Right lobe of liver (tissue), 6 donors: ENCODE data around the gene PLEKHM2. TPM values are rescaled to one million over a fixed set of nuclear protein-coding genes. Genes with fewer than 3 reads are reported as not detected.

ENCODE experiments used
- ATAC-seq, 4 donors: fragments of 200-7000 bp; cut with Tn5 transposase; one replicate each; pipeline ENCODE4 v1.9.1; 2020; ENCODE audit warnings: mild to moderate bottlenecking in 4 of 4, moderate library complexity in 4 of 4
- DNase-seq, 3 donors: peaks; one replicate each; pipeline ENCODE4 v3.0.0-alpha.2; 2020
- H3K27ac ChIP-seq, 3 donors: fragments of 200-600 bp; one replicate each; pipeline ENCODE4 v1.8.0; 2022
- H3K27me3 ChIP-seq, 2 donors: fragments of 200-600 bp; one replicate each; pipeline ENCODE4 v1.8.0; 2022
- H3K36me3 ChIP-seq, 4 donors: fragments of 200-600 bp; sonication (generic) in 1 of 4; one replicate each; pipeline versions ENCODE4 v1.5.1 to v1.8.0; 2017 to 2022; ENCODE audit warnings: control low read depth in 1 of 4
- H3K4me1 ChIP-seq, 4 donors: fragments of 200-600 bp; sonication (generic) in 1 of 4; one replicate each; pipeline versions ENCODE4 v1.5.1 to v1.8.0; 2017 to 2022; ENCODE audit warnings: control low read depth in 1 of 4
- H3K4me3 ChIP-seq, 3 donors: fragments of 200-600 bp; one replicate each; pipeline ENCODE4 v1.8.0; 2022
- H3K9me3 ChIP-seq, 4 donors: fragments of 200-600 bp; sonication (generic) in 1 of 4; one replicate each; pipeline versions ENCODE4 v1.5.1 to v1.8.0; 2017 to 2022; ENCODE audit warnings: control low read depth in 1 of 4
- CTCF ChIP-seq, 4 donors: fragments of 200-600 bp in 3 of 4; fragments of 450-650 bp in 1 of 4; IDR thresholded peaks; one replicate each; pipeline versions ENCODE4 v1.5.1 to v1.8.0; 2016 to 2022; ENCODE audit warnings: antibody characterized with exemption in 4 of 4, mild to moderate bottlenecking in 2 of 4
- POLR2A ChIP-seq: fragments of 450-650 bp; IDR thresholded peaks from one replicate; pipeline ENCODE4 v1.6.1; 2017; ENCODE audit warnings: antibody characterized with exemption, mild to moderate bottlenecking
- WGBS: methylation state at CpG from one replicate; pipeline ENCODE4 v1.1.6; 2018; ENCODE audit warnings: low coverage, low lambda C conversion rate; ENCODE audit not compliant: insufficient coverage; ENCODE audit errors: missing lambda C conversion rate; 5-methylcytosine and 5-hydroxymethylcytosine counted together
- intact Hi-C, 2 donors: fragments of 100-400 bp; cut with DNase I; formaldehyde crosslinking; loops; one replicate each; pipeline versions ENCODE4 v1.11.2 to v1.14.1; 2022
- small RNA-seq, 2 experiments: library from RNA; depleted of rRNA; stranded (forward); fragments of <200 nt; gene quantifications; one replicate each; pipeline ENCODE3, GENCODE V24; 2016
- total RNA-seq, 6 experiments: library from RNA; depleted of rRNA in 2 of 6; stranded (reverse); fragments of >200 nt in 2 of 6; fragmentation: NEBNext Ultra II Directional in 3 of 6; extraction: Animal tissue kit (Norgen Biotek cat#: 25700) in 3 of 6; gene quantifications; one replicate each; pipeline versions ENCODE4 v1.1.0 to v1.2.4, GENCODE V29; 2016 to 2023
- donor health status: DM: no; HTN: yes; CAD: no.
- donor health status: DM: no; HTN: no; CAD: no.
- donor health status: DM: no; HTN: no; CAD: no.
- donor health status: DM: no; HTN: yes; CAD: no.
- donor health status: DM: no; HTN: yes; CAD: no.

PLEKHM2 gene
- total RNA-seq, 6 experiments from 2014 or later, result 15.6 to 27.9 (median 20.2) TPM

DNA sequence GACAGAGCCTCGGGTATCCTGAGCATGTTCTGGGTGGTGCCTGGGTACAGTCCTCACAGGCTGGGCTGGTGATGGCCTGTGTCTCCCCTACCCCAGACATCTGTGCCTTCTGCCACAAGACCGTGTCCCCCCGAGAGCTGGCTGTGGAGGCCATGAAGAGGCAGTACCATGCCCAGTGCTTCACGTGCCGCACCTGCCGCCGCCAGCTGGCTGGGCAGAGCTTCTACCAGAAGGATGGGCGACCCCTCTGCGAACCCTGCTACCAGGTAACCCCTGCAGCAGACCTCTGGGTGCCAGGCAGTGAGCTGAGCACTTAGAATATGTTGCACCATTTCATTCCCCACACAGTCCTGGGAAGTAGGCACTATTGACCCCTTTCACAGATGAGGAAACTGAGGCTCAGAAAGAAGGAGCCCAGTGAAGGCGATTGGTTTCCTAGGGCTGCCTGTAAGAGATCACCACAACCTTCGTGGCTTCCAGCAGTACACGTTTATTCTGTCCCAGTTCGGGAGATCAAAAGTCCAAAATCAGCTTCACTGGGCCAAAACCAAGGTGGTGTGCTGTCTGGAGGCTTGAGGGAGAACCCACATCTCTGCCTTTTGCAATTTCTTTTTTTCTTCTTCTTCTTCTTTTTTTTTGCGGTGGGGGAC is 86.3 kb downstream of the PLEKHM2 start:
- TF ChIP-seq CTCF (IDR thresholded peaks at IDR 0.05) (no peak), POLR2A (no peak)
- Histone ChIP-seq H3K36me3 (peaks cover 0 to 3% (median 0%) of the 10 kb centered on the region in 4 donors), H3K27me3 (no peaks in the 10 kb centered on the region), H3K4me1 (no peaks in the 10 kb centered on the region), H3K27ac (no peak overlapping the region), H3K9me3 (no peaks in the 10 kb centered on the region), H3K4me3 (no peak overlapping the region)
- intact Hi-C loops, result no loop called here
- WGBS, result 64% methylated on average over 8 of the region's 14 CpGs
- ATAC-seq (peak in 2 of 4 donors; percentile 36 to 58), DNase-seq (no peak)

DNA sequence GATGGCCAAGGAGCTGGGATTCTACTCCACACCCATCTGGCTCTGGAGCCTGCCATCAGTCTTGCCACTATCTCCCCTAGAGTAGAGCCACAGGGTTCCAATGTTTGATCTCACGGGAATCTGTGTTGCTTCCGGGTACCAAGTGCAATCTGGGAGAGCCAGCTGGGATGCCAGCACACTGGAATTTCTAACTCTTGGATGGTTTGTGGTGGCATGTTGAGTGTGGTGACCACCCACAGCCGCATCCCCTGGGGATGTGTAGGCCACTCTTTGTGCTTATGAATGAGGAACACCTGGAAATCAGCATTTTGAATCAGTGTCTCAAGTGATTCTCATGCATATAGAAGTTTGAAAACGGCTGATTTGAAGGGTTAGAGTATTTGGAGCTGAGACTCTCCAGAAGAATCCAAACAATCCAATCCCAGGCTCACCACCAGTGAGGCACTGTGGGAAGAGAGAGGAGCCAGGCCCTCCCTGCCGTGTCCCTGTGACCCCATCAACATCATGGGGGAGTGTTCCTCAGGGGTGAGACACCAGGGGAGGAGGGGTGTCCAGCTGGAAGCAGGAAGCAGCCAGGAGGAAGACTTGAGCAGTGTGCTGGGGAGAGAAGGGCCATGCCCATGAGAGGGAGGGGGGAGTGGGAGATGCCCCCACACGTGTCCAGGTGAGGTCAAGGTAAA is 87.9 kb downstream of the PLEKHM2 start:
- Histone ChIP-seq H3K27ac (no peak overlapping the region), H3K36me3 (peaks cover 0 to 3% (median 0%) of the 10 kb centered on the region in 4 donors), H3K4me3 (no peak overlapping the region), H3K4me1 (no peaks in the 10 kb centered on the region), H3K9me3 (no peaks in the 10 kb centered on the region), H3K27me3 (no peaks in the 10 kb centered on the region)
- ATAC-seq (no peak), DNase-seq (no peak)
- intact Hi-C loops, result no loop called here
- 81% methylated on average over 3 of the region's 6 CpGs for WGBS
- TF ChIP-seq POLR2A (no peak), CTCF (IDR thresholded peaks at IDR 0.05) (no peak)

DNA sequence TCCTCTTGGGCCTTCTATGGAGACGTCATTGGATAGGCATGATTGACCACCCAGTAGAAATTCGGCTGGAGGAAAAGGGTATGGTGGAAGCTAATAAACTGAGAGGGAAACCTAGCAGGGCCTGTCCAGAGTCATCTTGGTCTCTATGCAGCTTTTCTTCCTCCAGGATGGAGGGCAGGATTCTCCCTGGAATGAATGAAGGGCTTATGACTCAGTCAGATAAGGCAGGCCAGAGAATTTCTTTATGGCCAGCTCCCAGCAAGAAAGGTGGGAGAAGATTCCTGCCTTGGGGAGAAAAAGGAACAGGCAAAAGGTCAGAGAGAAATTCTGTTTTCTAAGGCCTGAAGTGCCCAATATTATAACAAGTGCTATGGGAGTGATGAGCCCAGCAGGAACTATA is 91.6 kb downstream of the PLEKHM2 start:
- DNase-seq (no peak), ATAC-seq (no peak)
- Histone ChIP-seq H3K27ac (no peak overlapping the region), H3K9me3 (no peaks in the 10 kb centered on the region), H3K4me3 (no peak overlapping the region), H3K27me3 (no peaks in the 10 kb centered on the region), H3K36me3 (peaks cover 0 to 3% (median 0%) of the 10 kb centered on the region in 4 donors), H3K4me1 (peaks cover 0 to 19% (median 8%) of the 10 kb centered on the region in 4 donors)
- 86% methylated on average over 2 of the region's 2 CpGs for WGBS
- intact Hi-C loops, result no loop called here
- TF ChIP-seq CTCF (IDR thresholded peaks at IDR 0.05) (no peak), POLR2A (no peak)

GRCh38 chr1:15777909-15778707 is 94.0 kb downstream of the PLEKHM2 start:
- WGBS, result 77% methylated on average over 7 of the region's 7 CpGs
- DNase-seq (no peak), ATAC-seq (no peak)
- no peaks in the 10 kb centered on the region for H3K9me3 ChIP-seq
- H3K27me3 ChIP-seq, result no peaks in the 10 kb centered on the region
- H3K4me1 ChIP-seq, result peaks cover 0 to 25% (median 11%) of the 10 kb centered on the region in 4 donors
- no peaks in the 10 kb centered on the region for H3K36me3 ChIP-seq
- no peak overlapping the region for H3K4me3 ChIP-seq
- no peak for TF ChIP-seq CTCF (IDR thresholded peaks at IDR 0.05)
- TF ChIP-seq POLR2A, result no peak
- intact Hi-C loops, result no loop called here
- no peak overlapping the region for H3K27ac ChIP-seq

Small RNA genes within 50 kb of the gene (small RNA-seq; reads per million reads assigned to genes)
- gene AL121992.2, result 0 reads per million in 2 experiments

Other genes starting within 250 kb of the PLEKHM2 start
- gene CTRC, start 245.9 kb upstream of the PLEKHM2 start, total RNA-seq, result not detected
- not detected for gene CELA2A, start 227.6 kb upstream of the PLEKHM2 start, total RNA-seq
- not detected for gene CELA2B, start 208.2 kb upstream of the PLEKHM2 start, total RNA-seq
- 1 to 10 TPM; 2.3 to 9.0 (median 8.2) TPM for gene CASP9, start 160.1 kb upstream of the PLEKHM2 start, total RNA-seq
- 10 to 100 TPM in 4 of 6 experiments, 1 to 10 TPM in 2; 8.4 to 15.0 (median 11.9) TPM for gene DNAJC16, start 157.5 kb upstream of the PLEKHM2 start, total RNA-seq
- 10 to 100 TPM; 49.4 to 79.9 (median 66.1) TPM for gene AGMAT, start 99.3 kb upstream of the PLEKHM2 start, total RNA-seq
- gene DDI2, start 66.9 kb upstream of the PLEKHM2 start, total RNA-seq, result 10 to 100 TPM; 24.9 to 70.0 (median 42.9) TPM
- 10 to 100 TPM in 1 of 6 experiments, 1 to 10 TPM in 4, under 1 TPM in 1; 0.69 to 11.6 (median 3.2) TPM for gene SLC25A34, start 51.9 kb downstream of the PLEKHM2 start, total RNA-seq
- 10 to 100 TPM; 15.8 to 33.5 (median 19.1) TPM for gene TMEM82, start 58.2 kb downstream of the PLEKHM2 start, total RNA-seq
- gene FBLIM1, start 74.5 kb downstream of the PLEKHM2 start, total RNA-seq, result 10 to 100 TPM in 1 of 6 experiments, 1 to 10 TPM in 5; 4.0 to 13.1 (median 6.0) TPM
- gene UQCRHL, start 123.3 kb downstream of the PLEKHM2 start, total RNA-seq, result 1 to 10 TPM in 2 of 6 experiments, under 1 TPM in 4; 0.42 to 1.1 (median 0.51) TPM
- 10 to 100 TPM; 13.5 to 33.7 (median 23.2) TPM for gene SPEN, start 163.4 kb downstream of the PLEKHM2 start, total RNA-seq